Fibroblast of upper back skin (primary cell): Measurements from ENCODE around the gene KDM2B.
A peak's percentile ranks its signal among the peaks of the same experiment; 100 is the strongest.

Source experiments
- DNase-seq: peaks from one replicate; pipeline ENCODE4 v3.0.0-alpha.2; 2013

Gene KDM2B

GRCh38 chr12:121525411-121525810, 55.4 kb downstream of the KDM2B start:
- DNase-seq = no peak

- DNase-seq = no peak
Measured at GRCh38 chr12:121524196-121524916, 56.5 kb downstream of the KDM2B start.

- no peak for DNase-seq
Measured at GRCh38 chr12:121523741-121524140, 57.1 kb downstream of the KDM2B start.

GRCh38 chr12:121522971-121523370, 57.9 kb downstream of the KDM2B start:
- DNase-seq = peak; percentile 7

- DNase-seq = no peak
Measured at GRCh38 chr12:121520586-121521086, 60.2 kb downstream of the KDM2B start.

GRCh38 chr12:121520119-121520518, 60.7 kb downstream of the KDM2B start:
- no peak for DNase-seq

GRCh38 chr12:121519227-121519626, 61.6 kb downstream of the KDM2B start:
- DNase-seq = no peak

GRCh38 chr12:121518656-121519055, 62.2 kb downstream of the KDM2B start:
- no peak for DNase-seq

- DNase-seq = no peak
Measured at GRCh38 chr12:121516437-121517011, 64.3 kb downstream of the KDM2B start.

GRCh38 chr12:121515615-121516014, 65.2 kb downstream of the KDM2B start:
- DNase-seq = no peak

GRCh38 chr12:121514184-121514742, 66.6 kb downstream of the KDM2B start:
- DNase-seq = no peak

- no peak for DNase-seq
Measured at GRCh38 chr12:121513464-121514183, 67.2 kb downstream of the KDM2B start.

- DNase-seq = no peak
Measured at GRCh38 chr12:121512561-121512960, 68.3 kb downstream of the KDM2B start.

GRCh38 chr12:121511916-121512315, 68.9 kb downstream of the KDM2B start:
- no peak for DNase-seq

- DNase-seq = no peak
Measured at GRCh38 chr12:121509339-121509738, 71.5 kb downstream of the KDM2B start.

GRCh38 chr12:121508533-121508932, 72.3 kb downstream of the KDM2B start:
- no peak for DNase-seq

- no peak for DNase-seq
Measured at GRCh38 chr12:121507984-121508383, 72.8 kb downstream of the KDM2B start.

- DNase-seq = no peak
Measured at GRCh38 chr12:121507245-121507644, 73.6 kb downstream of the KDM2B start.

GRCh38 chr12:121505513-121505912, 75.3 kb downstream of the KDM2B start:
- peak; percentile 26 for DNase-seq

- no peak for DNase-seq
Measured at GRCh38 chr12:121504505-121504904, 76.3 kb downstream of the KDM2B start.

GRCh38 chr12:121503395-121503794, 77.4 kb downstream of the KDM2B start:
- DNase-seq = no peak

- no peak for DNase-seq
Measured at GRCh38 chr12:121501946-121502345, 78.9 kb downstream of the KDM2B start.

- peak; percentile 60 for DNase-seq
Measured at GRCh38 chr12:121499929-121500793, 80.7 kb downstream of the KDM2B start.
